ENCODE measurements around the gene NIBAN1.

Gene NIBAN1

GRCh38 chr1:184953600-184954219, 20.6 kb downstream of the NIBAN1 start:
- peak; percentile 64 to 84 for DNase-seq (ENCODE audit: low read depth in 2 of 2)
- no peak for TF ChIP-seq CTCF (IDR thresholded peaks at IDR 0.05; ENCODE audit: low read depth, low read length)
- no peak overlapping the region for H3K4me3 ChIP-seq (replicated peaks in 1 of 2; ENCODE audit: low read depth in 2 of 2, low read length in 2 of 2)

- TF ChIP-seq CTCF (IDR thresholded peaks at IDR 0.05; ENCODE audit: low read depth, low read length), result no peak
- H3K4me3 ChIP-seq (replicated peaks in 1 of 2; ENCODE audit: low read depth in 2 of 2, low read length in 2 of 2), result no peak overlapping the region
- no peak for DNase-seq (ENCODE audit: low read depth in 2 of 2)
Observed at GRCh38 chr1:184952428-184952827, 21.9 kb downstream of the NIBAN1 start.

- TF ChIP-seq CTCF (IDR thresholded peaks at IDR 0.05; ENCODE audit: low read depth, low read length), result no peak
- no peak overlapping the region for H3K4me3 ChIP-seq (replicated peaks in 1 of 2; ENCODE audit: low read depth in 2 of 2, low read length in 2 of 2)
- DNase-seq (ENCODE audit: low read depth in 2 of 2), result peak in 1 of 2 donors; percentile 21
Observed at GRCh38 chr1:184951788-184952187, 22.5 kb downstream of the NIBAN1 start.

DNA sequence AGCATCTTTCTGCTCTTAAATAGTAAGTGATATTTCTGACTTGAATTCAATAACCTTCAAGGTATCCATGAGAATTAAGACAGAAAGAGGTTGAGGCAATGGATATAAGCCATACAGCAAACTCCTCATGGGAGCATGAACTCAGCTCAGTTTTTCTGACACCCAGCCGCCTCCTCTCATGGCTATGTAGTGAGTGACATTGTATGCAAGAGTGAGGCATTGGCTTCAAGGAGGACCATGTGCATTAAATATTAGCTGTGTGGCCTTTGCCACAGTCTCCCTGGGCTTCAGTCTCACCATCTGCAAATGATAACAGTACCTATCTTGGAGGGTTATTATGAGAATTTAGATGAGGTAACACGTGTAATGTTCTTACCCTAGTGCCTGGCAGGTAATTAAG, 23.4 kb downstream of the NIBAN1 start:
- H3K4me3 ChIP-seq (replicated peaks in 1 of 2; ENCODE audit: low read depth in 2 of 2, low read length in 2 of 2), result no peak overlapping the region
- TF ChIP-seq CTCF (IDR thresholded peaks at IDR 0.05; ENCODE audit: low read depth, low read length), result no peak
- DNase-seq (ENCODE audit: low read depth in 2 of 2), result no peak

DNA sequence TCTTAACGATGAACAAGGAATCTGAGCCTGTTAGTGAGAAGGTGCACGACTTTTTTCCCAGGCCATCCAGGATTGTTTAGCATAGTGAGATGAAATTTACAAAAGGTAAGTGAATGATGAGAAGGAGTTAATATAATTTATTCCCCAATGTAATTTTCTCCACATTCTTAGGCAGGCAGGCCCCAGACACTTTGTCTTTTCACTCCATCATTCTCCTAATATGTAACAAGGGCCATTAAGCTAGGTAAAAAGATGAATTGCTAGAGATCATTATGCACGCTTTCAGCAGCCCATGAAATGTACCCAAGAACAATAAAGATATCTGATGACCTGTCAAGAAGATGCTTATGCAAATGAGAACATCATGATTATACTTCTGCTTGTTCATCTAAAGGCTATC, 24.1 kb downstream of the NIBAN1 start:
- no peak overlapping the region for H3K4me3 ChIP-seq (replicated peaks in 1 of 2; ENCODE audit: low read depth in 2 of 2, low read length in 2 of 2)
- TF ChIP-seq CTCF (IDR thresholded peaks at IDR 0.05; ENCODE audit: low read depth, low read length), result no peak
- no peak for DNase-seq (ENCODE audit: low read depth in 2 of 2)

- DNase-seq (ENCODE audit: low read depth in 2 of 2), result no peak
- no peak for TF ChIP-seq CTCF (IDR thresholded peaks at IDR 0.05; ENCODE audit: low read depth, low read length)
- H3K4me3 ChIP-seq (replicated peaks in 1 of 2; ENCODE audit: low read depth in 2 of 2, low read length in 2 of 2), result no peak overlapping the region
Observed at GRCh38 chr1:184947497-184948256, 26.6 kb downstream of the NIBAN1 start.
